ENCODE data around the gene OLFML2A. TPM values are rescaled to one million over a fixed set of nuclear protein-coding genes. Genes with fewer than 3 reads are reported as not detected.
A peak's percentile ranks its signal among the peaks of the same experiment; 100 is the strongest.

Gene OLFML2A
- total RNA-seq, 1 donor from 2014 or later = 22.3 TPM

- ATAC-seq = peak; percentile 67 to 82
- TF ChIP-seq CTCF (IDR thresholded peaks at IDR 0.05) = no peak
- DNase-seq = no peak
- intact Hi-C loops (cut with DNase I) = no loop called here
- no peak overlapping the region for H3K4me3 ChIP-seq
- no peaks in the 10 kb centered on the region for H3K36me3 ChIP-seq
- no peaks in the 10 kb centered on the region for H3K27me3 ChIP-seq (ENCODE audit: low read depth)
- no peak overlapping the region for H3K27ac ChIP-seq
- H3K9me3 ChIP-seq = no peaks in the 10 kb centered on the region
- peaks cover 12% of the 10 kb centered on the region for H3K4me1 ChIP-seq
These were observed 33.9 kb downstream of the OLFML2A start for GRCh38 chr9:124810663-124811355.

GRCh38 chr9:124812441-124812876 is 35.5 kb downstream of the OLFML2A start:
- H3K4me1 ChIP-seq = peaks cover 12% of the 10 kb centered on the region
- intact Hi-C loops (cut with DNase I) = no loop called here
- no peak for DNase-seq
- H3K36me3 ChIP-seq = no peaks in the 10 kb centered on the region
- H3K27ac ChIP-seq = no peak overlapping the region
- no peaks in the 10 kb centered on the region for H3K9me3 ChIP-seq
- TF ChIP-seq CTCF (IDR thresholded peaks at IDR 0.05) = no peak
- H3K4me3 ChIP-seq = no peak overlapping the region
- no peaks in the 10 kb centered on the region for H3K27me3 ChIP-seq (ENCODE audit: low read depth)
- ATAC-seq = no peak

GRCh38 chr9:124813041-124813440 is 36.1 kb downstream of the OLFML2A start:
- H3K9me3 ChIP-seq = no peaks in the 10 kb centered on the region
- no peak overlapping the region for H3K4me3 ChIP-seq
- TF ChIP-seq CTCF (IDR thresholded peaks at IDR 0.05) = no peak
- H3K36me3 ChIP-seq = no peaks in the 10 kb centered on the region
- H3K4me1 ChIP-seq = peaks cover 12% of the 10 kb centered on the region
- ATAC-seq (no peak), DNase-seq (no peak)
- no peak overlapping the region for H3K27ac ChIP-seq
- H3K27me3 ChIP-seq (ENCODE audit: low read depth) = no peaks in the 10 kb centered on the region
- intact Hi-C loops (cut with DNase I) = no loop called here

- Histone ChIP-seq H3K27me3 (ENCODE audit: low read depth) (no peaks in the 10 kb centered on the region), H3K36me3 (no peaks in the 10 kb centered on the region), H3K27ac (no peak overlapping the region), H3K9me3 (no peaks in the 10 kb centered on the region), H3K4me1 (peaks cover 12% of the 10 kb centered on the region), H3K4me3 (no peak overlapping the region)
- DNase-seq (peak; percentile 6), ATAC-seq (no peak)
- no peak for TF ChIP-seq CTCF (IDR thresholded peaks at IDR 0.05)
- intact Hi-C loops (cut with DNase I) = no loop called here
These were observed 36.7 kb downstream of the OLFML2A start for GRCh38 chr9:124813501-124814163.

- peaks cover 12% of the 10 kb centered on the region for H3K4me1 ChIP-seq
- H3K9me3 ChIP-seq = no peaks in the 10 kb centered on the region
- H3K4me3 ChIP-seq = no peak overlapping the region
- H3K27me3 ChIP-seq (ENCODE audit: low read depth) = no peaks in the 10 kb centered on the region
- H3K36me3 ChIP-seq = no peaks in the 10 kb centered on the region
- ATAC-seq (no peak), DNase-seq (peak; percentile 25)
- TF ChIP-seq CTCF (IDR thresholded peaks at IDR 0.05) = no peak
- H3K27ac ChIP-seq = no peak overlapping the region
- intact Hi-C loops (cut with DNase I) = no loop called here
These were observed 37.2 kb downstream of the OLFML2A start for GRCh38 chr9:124814164-124814535.
